Measurements from ENCODE around the gene VAMP2.

GRCh38 chr17:8155231-8155995, 7.3 kb downstream of the VAMP2 start:
- TF ChIP-seq, protein P1, sequence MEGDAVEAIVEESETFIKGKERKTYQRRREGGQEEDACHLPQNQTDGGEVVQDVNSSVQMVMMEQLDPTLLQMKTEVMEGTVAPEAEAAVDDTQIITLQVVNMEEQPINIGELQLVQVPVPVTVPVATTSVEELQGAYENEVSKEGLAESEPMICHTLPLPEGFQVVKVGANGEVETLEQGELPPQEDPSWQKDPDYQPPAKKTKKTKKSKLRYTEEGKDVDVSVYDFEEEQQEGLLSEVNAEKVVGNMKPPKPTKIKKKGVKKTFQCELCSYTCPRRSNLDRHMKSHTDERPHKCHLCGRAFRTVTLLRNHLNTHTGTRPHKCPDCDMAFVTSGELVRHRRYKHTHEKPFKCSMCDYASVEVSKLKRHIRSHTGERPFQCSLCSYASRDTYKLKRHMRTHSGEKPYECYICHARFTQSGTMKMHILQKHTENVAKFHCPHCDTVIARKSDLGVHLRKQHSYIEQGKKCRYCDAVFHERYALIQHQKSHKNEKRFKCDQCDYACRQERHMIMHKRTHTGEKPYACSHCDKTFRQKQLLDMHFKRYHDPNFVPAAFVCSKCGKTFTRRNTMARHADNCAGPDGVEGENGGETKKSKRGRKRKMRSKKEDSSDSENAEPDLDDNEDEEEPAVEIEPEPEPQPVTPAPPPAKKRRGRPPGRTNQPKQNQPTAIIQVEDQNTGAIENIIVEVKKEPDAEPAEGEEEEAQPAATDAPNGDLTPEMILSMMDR (IDR thresholded peaks at IDR 0.05), result no peak
- TF ChIP-seq POLR2A (IDR thresholded peaks at IDR 0.05), result no peak
